Gastroesophageal sphincter (tissue), 4 donors: ENCODE results near the gene PARD6G. TPM values are rescaled to one million over a fixed set of nuclear protein-coding genes. Genes with fewer than 3 reads are reported as not detected.

Experiments
- ATAC-seq: fragments of 150-250 bp; one replicate; pipeline ENCODE4 v1.9.1; 2016; ENCODE audit warnings: mild to moderate bottlenecking, moderate library complexity
- H3K27ac ChIP-seq, 4 donors: fragments of 200-600 bp; sonication (generic) in 3 of 4; 1 replicate in 3 of 4; 2 replicates in 1 of 4; pipeline ENCODE4 v1.5.1; 2016 to 2019
- H3K27me3 ChIP-seq: fragments of 200-600 bp; sonication (generic); one replicate; pipeline ENCODE4 v1.5.1; 2019
- H3K36me3 ChIP-seq, 2 donors: fragments of 200-600 bp; sonication (generic); one replicate each; pipeline ENCODE4 v1.5.1; 2019; ENCODE audit warnings: control low read depth in 1 of 2
- H3K4me1 ChIP-seq, 3 donors: fragments of 200-600 bp; sonication (generic); 1 replicate in 2 of 3; 2 replicates in 1 of 3; pipeline ENCODE4 v1.5.1; 2016 to 2019; ENCODE audit warnings: control low read depth in 2 of 3
- H3K4me3 ChIP-seq, 2 donors: fragments of 200-600 bp; sonication (generic); one replicate each; pipeline ENCODE4 v1.5.1; 2019; ENCODE audit warnings: mild to moderate bottlenecking in 1 of 2, moderate library complexity in 1 of 2
- H3K9me3 ChIP-seq, 3 donors: fragments of 200-600 bp; sonication (generic); one replicate each; pipeline ENCODE4 v1.5.1; 2017 to 2019; ENCODE audit warnings: control low read depth in 2 of 3
- CTCF ChIP-seq, 4 experiments: fragments of 200-600 bp in 2 of 4; fragments of 450-650 bp in 2 of 4; sonication (generic) in 1 of 4; IDR thresholded peaks; one replicate each; pipeline ENCODE4 v1.5.1; 2017 to 2019; ENCODE audit warnings: antibody characterized with exemption in 4 of 4, mild to moderate bottlenecking in 2 of 4, moderate library complexity in 2 of 4
- EP300 ChIP-seq: sonication (generic); formaldehyde crosslinking; IDR thresholded peaks from one replicate; pipeline ENCODE4 v1.6.1; 2017; ENCODE audit warnings: antibody characterized with exemption, mild to moderate bottlenecking
- POLR2A ChIP-seq, 2 donors: fragments of 450-650 bp; IDR thresholded peaks; one replicate each; pipeline ENCODE4 v1.6.1; 2017; ENCODE audit warnings: antibody characterized with exemption in 2 of 2, mild to moderate bottlenecking in 2 of 2, moderate library complexity in 1 of 2
- POLR2AphosphoS5 ChIP-seq: sonication (generic); formaldehyde crosslinking; IDR thresholded peaks from one replicate; pipeline ENCODE4 v1.6.1; 2017; ENCODE audit warnings: antibody characterized with exemption
- WGBS, 2 donors: methylation state at CpG; one replicate each; pipeline ENCODE4 v1.1.5; 2018; ENCODE audit warnings: low coverage in 1 of 2; 5-methylcytosine and 5-hydroxymethylcytosine counted together
- total RNA-seq, 4 donors: library from RNA; depleted of rRNA; stranded (reverse); fragments of >200 nt; gene quantifications; one replicate each; pipeline ENCODE4 v1.1.0, GENCODE V29; 2016

PARD6G gene
- total RNA-seq, 4 donors from 2014 or later: 3.7 to 14.0 (median 8.6) TPM

- H3K9me3 ChIP-seq: peaks cover 0 to 4% (median 0%) of the 10 kb centered on the region in 3 donors
- H3K27me3 ChIP-seq: no peaks in the 10 kb centered on the region
- WGBS, 2 donors: 22% methylated on average over 1 of the region's 76 CpGs; no CpG with 5 or more reads in 1 of the 2 donors
- peaks cover 0 to 60% (median 10%) of the 10 kb centered on the region in 3 donors for H3K4me1 ChIP-seq
- peak within 1 kb of the TSS; percentile 93 to 99 (median 96) for H3K27ac ChIP-seq
- TF ChIP-seq EP300 (no peak), POLR2A (IDR thresholded peaks at IDR 0.05) (peak in 1 of 2 donors; percentile 39), CTCF (IDR thresholded peaks at IDR 0.05) (peak in 1 of 4 experiments; percentile 2), POLR2AphosphoS5 (peak; percentile 67)
- no peaks in the 10 kb centered on the region for H3K36me3 ChIP-seq
- ATAC-seq: peak; percentile 87
- peak within 1 kb of the TSS; percentile 83 to 84 for H3K4me3 ChIP-seq
Measured at GRCh38 chr18:80108739-80109675, 138.3 kb downstream of the PARD6G start, which contains the start of gene ADNP2. Gene ADNP2, plus strand, starts transcription at chr18:80109262. Its CDS starts 8,281 bp downstream, at chr18:80117543.

- 90 to 95% methylated on average over 2 to 10 of the region's 23 CpGs for WGBS, 2 donors
- no peak for ATAC-seq
- H3K4me3 ChIP-seq: no peak overlapping the region
- H3K4me1 ChIP-seq: peaks cover 0 to 61% (median 17%) of the 10 kb centered on the region in 3 donors
- H3K9me3 ChIP-seq: peaks cover 0 to 4% (median 0%) of the 10 kb centered on the region in 3 donors
- no peak for TF ChIP-seq POLR2A (IDR thresholded peaks at IDR 0.05)
- TF ChIP-seq POLR2AphosphoS5: no peak
- no peak for TF ChIP-seq CTCF (IDR thresholded peaks at IDR 0.05)
- no peak for TF ChIP-seq EP300
- H3K27me3 ChIP-seq: no peaks in the 10 kb centered on the region
- peak overlapping the region; percentile 93 to 99 (median 96) for H3K27ac ChIP-seq
- H3K36me3 ChIP-seq: no peaks in the 10 kb centered on the region
Measured at GRCh38 chr18:80108121-80108536, 139.2 kb downstream of the PARD6G start.

- H3K4me1 ChIP-seq: peaks cover 0 to 61% (median 17%) of the 10 kb centered on the region in 3 donors
- no peak for ATAC-seq
- peaks cover 0 to 4% (median 0%) of the 10 kb centered on the region in 3 donors for H3K9me3 ChIP-seq
- H3K36me3 ChIP-seq: no peaks in the 10 kb centered on the region
- no peaks in the 10 kb centered on the region for H3K27me3 ChIP-seq
- TF ChIP-seq POLR2A (IDR thresholded peaks at IDR 0.05) (no peak), EP300 (no peak), CTCF (IDR thresholded peaks at IDR 0.05) (no peak), POLR2AphosphoS5 (no peak)
- 59 to 71% methylated on average over 5 to 10 of the region's 10 CpGs for WGBS, 2 donors
- H3K27ac ChIP-seq: peak overlapping the region in 3 of 4 donors; percentile 95 to 99 (median 96)
- no peak overlapping the region for H3K4me3 ChIP-seq
Measured at GRCh38 chr18:80107426-80107825, 139.9 kb downstream of the PARD6G start.

Other genes with a start within 250 kb of the PARD6G start
- gene RBFA, start 213.1 kb downstream of the PARD6G start, total RNA-seq: 10 to 100 TPM; 27.0 to 38.8 (median 32.7) TPM
- 10 to 100 TPM; 15.0 to 22.3 (median 17.7) TPM for gene ADNP2, start 138.3 kb downstream of the PARD6G start, total RNA-seq